K562 (cell line): ENCODE data around the gene NSUN2. TPM values are rescaled to one million over a fixed set of nuclear protein-coding genes. Genes with fewer than 3 reads are reported as not detected.

Source experiments
- ATAC-seq: fragments of 200-7000 bp; cut with Tn5 transposase; 3 replicates; pipeline ENCODE4 v1.9.1; 2020; ENCODE audit warnings: moderate library complexity
- BruUV-seq: library from RNA; stranded (reverse); fragments of 400-500 nt; replicated peaks from 2 replicates; lab custom pipeline; 2021; lab: Mats Ljungman, UMichigan
- CTCF ChIA-PET: fragments of 300-600 bp; formaldehyde crosslinking; extraction: SDS; loops from one replicate; lab custom pipeline; 2021; ENCODE audit warnings: low intra/inter-chr PET ratio; lab: Yijun Ruan, JAX
- POLR2A ChIA-PET: fragments of 300-600, 350-650 bp; sonication (Branson Sonifier 250); formaldehyde crosslinking; extraction: SDS; loops from one replicate; lab custom pipeline; 2021; ENCODE audit warnings: antibody characterized with exemption, inconsistent platforms; lab: Yijun Ruan, JAX
- DNase-seq, 4 experiments: peaks; one replicate each; pipeline versions ENCODE4 v3.0.0 to v3.0.0-alpha.2; 2011 to 2018; ENCODE audit warnings: low spot score in 3 of 4, mixed read lengths in 3 of 4; ENCODE audit errors: extremely low read depth in 1 of 4
- FAIRE-seq: peaks from 2 replicates; lab custom pipeline; 2011; peaks lifted over from hg19 to GRCh38; lab: Jason Lieb, UNC
- H2AFZ ChIP-seq: 2 replicates; pipeline ENCODE4 v1.6.0; 2011; ENCODE audit warnings: low read depth, low read length, control low read depth, inconsistent platforms
- H3K27ac ChIP-seq: fragments of 200-600 bp; 3 replicates; pipeline ENCODE4 v1.8.0; 2011; ENCODE audit warnings: low read depth, mild to moderate bottlenecking, control low read depth, inconsistent platforms, low read length, moderate library complexity, mixed read lengths; ENCODE audit errors: extremely low read depth
- H3K27me3 ChIP-seq, 2 experiments: fragments of 300-600 bp in 1 of 2; 2 replicates in 1 of 2; 3 replicates in 1 of 2; pipeline versions ENCODE4 v1.6.0 to v1.8.0; 2011; ENCODE audit warnings: inconsistent platforms in 2 of 2, low read length in 2 of 2, mild to moderate bottlenecking in 1 of 2, mixed read lengths in 1 of 2, moderate library complexity in 1 of 2; ENCODE audit not compliant: control insufficient read depth in 2 of 2, insufficient read depth in 2 of 2
- H3K36me3 ChIP-seq: fragments of 300-600 bp; 3 replicates; pipeline ENCODE4 v1.8.0; 2011; ENCODE audit warnings: mild to moderate bottlenecking, low read length, inconsistent platforms; ENCODE audit not compliant: control insufficient read depth, insufficient read depth
- H3K4me1 ChIP-seq, 2 experiments: fragments of 200-600 bp in 1 of 2; replicated peaks in 1 of 2; 2 replicates in 1 of 2; 3 replicates in 1 of 2; pipeline versions ENCODE4 v1.5.1 to v1.8.0; 2011; ENCODE audit warnings: inconsistent platforms in 2 of 2, low read length in 2 of 2, mild to moderate bottlenecking in 1 of 2, mixed read lengths in 1 of 2, moderate library complexity in 1 of 2; ENCODE audit not compliant: control insufficient read depth in 2 of 2, insufficient read depth in 2 of 2
- H3K4me2 ChIP-seq: 2 replicates; pipeline ENCODE4 v1.6.1; 2011; ENCODE audit warnings: low read length, control low read depth, inconsistent platforms, mixed read lengths; ENCODE audit not compliant: insufficient read depth
- H3K4me3 ChIP-seq: fragments of 200-600 bp; sonication (generic), shearing (Covaris generic); 2 replicates; pipeline ENCODE4 v1.5.1; 2016; ENCODE audit warnings: control low read depth, inconsistent platforms
- H3K79me2 ChIP-seq: fragments of 200-600 bp; 3 replicates; pipeline ENCODE4 v1.8.0; 2011; ENCODE audit warnings: low read length, inconsistent platforms; ENCODE audit not compliant: control insufficient read depth, insufficient read depth
- H3K9ac ChIP-seq, 2 experiments: 2 replicates each; pipeline versions ENCODE4 v1.6.0 to v1.6.1; 2011; ENCODE audit warnings: low read depth in 2 of 2, low read length in 2 of 2, control low read depth in 1 of 2, inconsistent platforms in 1 of 2, mild to moderate bottlenecking in 1 of 2, mixed read lengths in 1 of 2; ENCODE audit not compliant: insufficient read depth in 1 of 2
- H3K9me1 ChIP-seq: one replicate; pipeline ENCODE4 v1.6.0; 2011; ENCODE audit warnings: inconsistent platforms, mild to moderate bottlenecking, low read length, moderate library complexity; ENCODE audit not compliant: control insufficient read depth, insufficient read depth
- H3K9me3 ChIP-seq: replicated peaks from 2 replicates; pipeline ENCODE4 v1.5.1; 2011; ENCODE audit warnings: low read depth, low read length, inconsistent platforms; ENCODE audit not compliant: control insufficient read depth, insufficient read depth
- H4K20me1 ChIP-seq: replicated peaks from 2 replicates; pipeline ENCODE4 v1.6.1; 2011; ENCODE audit warnings: low read length, inconsistent platforms, mixed read lengths; ENCODE audit not compliant: control insufficient read depth, insufficient read depth
- ATF3 ChIP-seq, 2 experiments: fragments of 450-650 bp in 1 of 2; sonication (generic) in 1 of 2; formaldehyde crosslinking in 1 of 2; IDR thresholded peaks in 1 of 2; conservative IDR thresholded peaks in 1 of 2; 2 replicates each; pipeline versions ENCODE4 v1.6.1 to v1.8.1; 2016 to 2023; ENCODE audit warnings: mild to moderate bottlenecking in 2 of 2, moderate library complexity in 2 of 2, inconsistent platforms in 1 of 2, missing genetic modification reagents in 1 of 2
- CHCHD3 ChIP-seq: fragments of 250-450 bp; sonication (Bioruptor Pico); IDR thresholded peaks from 2 replicates; pipeline ENCODE4 v2.1.2; 2022; ENCODE audit warnings: mild to moderate bottlenecking
- L3MBTL2 ChIP-seq: fragments of 450-650 bp; IDR thresholded peaks from 2 replicates; pipeline ENCODE4 v1.6.1; 2016; ENCODE audit warnings: mild to moderate bottlenecking, moderate library complexity
- MCM2 ChIP-seq: fragments of 450-650 bp; IDR thresholded peaks from 2 replicates; pipeline ENCODE4 v1.6.1; 2017; ENCODE audit warnings: low read depth, mild to moderate bottlenecking
- MEF2A ChIP-seq: IDR thresholded peaks from 2 replicates; pipeline ENCODE4 v1.6.1; 2011; ENCODE audit warnings: low read depth, mild to moderate bottlenecking, low read length, moderate library complexity; ENCODE audit not compliant: control insufficient read depth
- PHF21A ChIP-seq: fragments of 450-650 bp; IDR thresholded peaks from 2 replicates; pipeline ENCODE4 v1.6.1; 2017; ENCODE audit warnings: low read depth, borderline replicate concordance
- SAP30 ChIP-seq: fragments of 200-600 bp; sonication (generic); IDR thresholded peaks from 2 replicates; pipeline ENCODE4 v1.6.1; 2012; ENCODE audit warnings: borderline replicate concordance, low read depth, mild to moderate bottlenecking, moderate library complexity, low read length, control low read depth, inconsistent platforms; ENCODE audit not compliant: insufficient read depth, poor library complexity, severe bottlenecking
- UBTF ChIP-seq, 2 experiments: IDR thresholded peaks; 2 replicates each; pipeline ENCODE4 v1.6.1; 2012; ENCODE audit warnings: improper control_type of control experiment in 2 of 2, low read depth in 2 of 2, low read length in 2 of 2, borderline replicate concordance in 1 of 2
- ZBTB12 ChIP-seq: fragments of 250-450 bp; sonication (Bioruptor Pico); IDR thresholded peaks from 2 replicates; pipeline ENCODE4 v1.4.0; 2020
- ZBTB33 ChIP-seq: sonication (generic); formaldehyde crosslinking; IDR thresholded peaks from 2 replicates; pipeline ENCODE4 v1.8.1; 2023; ENCODE audit warnings: mild to moderate bottlenecking, missing genetic modification reagents
- WGBS: fragments of 100-300 bp; shearing (Covaris generic); methylation state at CpG from one replicate; pipeline ENCODE4 v1.1.6; 2016; ENCODE audit warnings: low coverage, mixed read lengths; ENCODE audit not compliant: insufficient coverage; ENCODE audit errors: missing lambda C conversion rate; 5-methylcytosine and 5-hydroxymethylcytosine counted together
- in situ Hi-C: fragments of 300-500 bp; cut with MboI; formaldehyde crosslinking; loops from 4 replicates; pipeline ENCODE4 v1.15.0; 2018; ENCODE audit warnings: inconsistent platforms, mixed read lengths
- intact Hi-C: fragments of 100-400 bp; cut with micrococcal nuclease; formaldehyde crosslinking; loops from 2 replicates; pipeline ENCODE4 v1.14.2; 2022
- polyA plus RNA-seq, 8 experiments: library from polyadenylated mRNA; depleted of rRNA in 4 of 8; stranded (reverse) in 5 of 8; unstranded in 3 of 8; fragments of >200 nt; fragmentation: Nextera tagmentation in 2 of 8; fragmentation: Illumina TruSeq in 1 of 8; extraction: Ambion mirVana in 2 of 8; extraction: Trizol in 1 of 8; gene quantifications; 2 replicates each; pipeline versions ENCODE4 v1.2.1 to v1.2.3, GENCODE V29; 2011 to 2014; ENCODE audit warnings: inconsistent platforms in 1 of 8, missing spikeins in 1 of 8
- total RNA-seq, 7 experiments: library from RNA; depleted of rRNA in 6 of 7; stranded (reverse); fragments of >200 nt in 6 of 7; fragmentation: Illumina TruSeq in 2 of 7; extraction: Trizol in 2 of 7; gene quantifications; 2 replicates each; pipeline versions ENCODE4 v1.2.1 to v1.2.3, GENCODE V29; 2011 to 2021; ENCODE audit warnings: low replicate concordance in 1 of 7

Gene NSUN2
- total and polyA plus RNA-seq, 9 of the 15 experiments (the other 6 are each of a cell fraction or from before 2014, with no cell fraction given): 9.2 to 167 (median 127) TPM

GRCh38 chr5:6582507-6583048 is 50.3 kb downstream of the NSUN2 start (continued):
- TF ChIP-seq ZBTB12 (CRISPR knock-in tag): no peak

- DNase-seq (no peak), FAIRE-seq (peak; percentile 51), ATAC-seq (no peak)
- BruUV-seq: no TSS peak
- POLR2A ChIA-PET: interaction anchor here (0.5 to 0.6 kb wide), 2 partner anchors 143 to 146 kb away, joined by 3 to 4 read pairs; no protein-coding TSS in a partner anchor
- Histone ChIP-seq H3K9me3 (no peaks in the 10 kb centered on the region), H3K4me1 (peaks cover 0 to 12% of the 10 kb centered on the region in 2 experiments; a peak in 2 of 5 replicates), H3K27me3 (peaks cover 68 to 82% of the 10 kb centered on the region in 2 experiments), H4K20me1 (0 out of 2 replicates have a peak, but pooled peaks cover 6% of the 10 kb centered on the region), H3K36me3 (no peaks in the 10 kb centered on the region), H3K4me3 (no peak overlapping the region), H3K4me2 (no peak overlapping the region), H3K9ac (no peak overlapping the region), H2AFZ (no peak overlapping the region), H3K27ac (no peak overlapping the region), H3K9me1 (peaks cover 3% of the 10 kb centered on the region), H3K79me2 (no peaks in the 10 kb centered on the region)
- WGBS: 2% methylated on average over 14 of the region's 14 CpGs
- CTCF ChIA-PET: no interaction called here
- in situ Hi-C loops (no loop called here), intact Hi-C loops (no loop called here)
- TF ChIP-seq PHF21A (no peak), SAP30 (no peak), ATF3 (IDR thresholded peaks at IDR 0.05) (no peak), ATF3 (CRISPR knock-in tag; conservative IDR thresholded peaks at IDR 0.05) (no peak), L3MBTL2 (no peak), MCM2 (no peak), CHCHD3 (no peak), MEF2A (no peak), UBTF (IDR thresholded peaks at IDR 0.05; ENCODE audit: borderline replicate concordance in 1 of 2, low read depth in 2 of 2, low read length in 2 of 2) (no peak), ZBTB33 (CRISPR knock-in tag) (no peak)
Observed at GRCh38 chr5:6581559-6582426, 51.1 kb downstream of the NSUN2 start.
